Loucy (cell line): Measurements from ENCODE around the gene EAF2.

Experiments used
- H2AFZ ChIP-seq: fragments of 200-600 bp; sonication (generic); 2 replicates; pipeline ENCODE4 v1.6.0; 2016; ENCODE audit warnings: antibody characterized with exemption, mild to moderate bottlenecking, low read length, moderate library complexity
- H3F3A ChIP-seq: fragments of 200-600 bp; 2 replicates; pipeline ENCODE4 v1.6.0; 2016; ENCODE audit warnings: antibody characterized with exemption, low read depth, mild to moderate bottlenecking
- H3K27me3 ChIP-seq: fragments of 200-600 bp; sonication (generic); 2 replicates; pipeline ENCODE4 v1.6.1; 2014; ENCODE audit warnings: low read length, mild to moderate bottlenecking; ENCODE audit not compliant: insufficient read depth, poor library complexity, severe bottlenecking
- H3K36me3 ChIP-seq: fragments of 200-600 bp; sonication (generic); 2 replicates; pipeline ENCODE4 v1.6.1; 2016; ENCODE audit warnings: low read length; ENCODE audit not compliant: insufficient read depth
- H3K4me1 ChIP-seq: fragments of 200-600 bp; sonication (generic); 2 replicates; pipeline ENCODE4 v1.5.1; 2014; ENCODE audit warnings: low read length, mild to moderate bottlenecking; ENCODE audit not compliant: insufficient read depth, poor library complexity, severe bottlenecking
- H3K4me2 ChIP-seq: fragments of 200-600 bp; sonication (generic); 2 replicates; pipeline ENCODE4 v1.6.0; 2014; ENCODE audit warnings: antibody characterized with exemption, low read length, low read depth, mild to moderate bottlenecking; ENCODE audit not compliant: poor library complexity, severe bottlenecking
- H3K4me3 ChIP-seq: fragments of 200-600 bp; sonication (generic); 2 replicates; pipeline ENCODE4 v1.5.1; 2014; ENCODE audit warnings: low read length, mild to moderate bottlenecking, mixed read lengths; ENCODE audit not compliant: poor library complexity, severe bottlenecking
- H3K79me2 ChIP-seq: fragments of 200-600 bp; sonication (generic); 2 replicates; pipeline ENCODE4 v1.6.1; 2014; ENCODE audit warnings: low read length; ENCODE audit not compliant: insufficient read depth
- H3K9ac ChIP-seq: fragments of 200-600 bp; sonication (generic); 2 replicates; pipeline ENCODE4 v1.6.0; 2014; ENCODE audit warnings: mild to moderate bottlenecking, low read depth, low read length, moderate library complexity; ENCODE audit not compliant: poor library complexity, severe bottlenecking
- H3K9me2 ChIP-seq: fragments of 200-600 bp; sonication (generic); replicated peaks from 2 replicates; pipeline ENCODE4 v1.6.1; 2016; ENCODE audit warnings: low read depth, low read length, mixed read lengths
- H3K9me3 ChIP-seq: fragments of 200-600 bp; sonication (generic); 2 replicates; pipeline ENCODE4 v1.6.1; 2014; ENCODE audit warnings: mild to moderate bottlenecking, antibody characterized with exemption, low read length, low read depth; ENCODE audit not compliant: insufficient read depth
- H4K20me1 ChIP-seq: fragments of 200-600 bp; sonication (generic); 2 replicates; pipeline ENCODE4 v1.6.0; 2014; ENCODE audit warnings: antibody characterized with exemption, low read length, mild to moderate bottlenecking; ENCODE audit not compliant: insufficient read depth, poor library complexity, severe bottlenecking
- CTCF ChIP-seq: fragments of 200-600 bp; sonication (generic); conservative IDR thresholded peaks from 2 replicates; pipeline ENCODE4 v1.5.1; 2014; ENCODE audit warnings: mild to moderate bottlenecking, antibody characterized with exemption, low read length
- EZH2phosphoT487 ChIP-seq: fragments of 200-600 bp; IDR thresholded peaks from 2 replicates; pipeline ENCODE4 v1.6.1; 2018; ENCODE audit warnings: antibody characterized with exemption, mild to moderate bottlenecking, moderate library complexity, borderline replicate concordance

EAF2 gene

DNA sequence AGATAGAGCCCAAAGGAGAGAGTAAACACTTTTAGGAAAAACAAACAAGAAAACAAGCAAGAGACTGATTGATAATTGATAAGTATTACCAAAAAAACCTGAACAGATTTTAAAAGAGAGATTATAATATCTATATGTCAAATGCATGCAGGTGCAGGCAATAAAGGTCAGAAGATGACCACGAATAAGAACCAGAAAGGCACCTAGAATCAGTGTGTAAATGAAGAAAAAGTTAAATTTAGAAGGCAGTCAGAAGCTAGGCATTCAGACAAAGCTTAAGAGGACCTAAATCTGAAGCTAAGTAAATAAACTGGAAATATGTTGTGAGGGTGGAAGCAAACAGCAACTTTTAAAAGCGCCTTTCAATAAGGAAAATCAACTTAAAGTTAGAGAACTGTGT lies 16.4 kb upstream of the EAF2 start:
- Histone ChIP-seq H4K20me1 (no peaks in the 10 kb centered on the region), H3K4me2 (peak overlapping the region; percentile 59), H3K9me3 (peaks cover 12% of the 10 kb centered on the region), H3K79me2 (peaks cover 36% of the 10 kb centered on the region; the same call in 1 of the 2 replicates), H3K9ac (no peak overlapping the region), H3K9me2 (no peaks in the 10 kb centered on the region), H3F3A (no peaks in the 10 kb centered on the region), H2AFZ (no peak overlapping the region), H3K4me1 (peaks cover 11% of the 10 kb centered on the region), H3K27me3 (no peaks in the 10 kb centered on the region), H3K4me3 (no peak overlapping the region), H3K36me3 (peaks cover 46% of the 10 kb centered on the region; the same call in 1 of the 2 replicates)
- TF ChIP-seq CTCF (no peak), EZH2phosphoT487 (no peak)

DNA sequence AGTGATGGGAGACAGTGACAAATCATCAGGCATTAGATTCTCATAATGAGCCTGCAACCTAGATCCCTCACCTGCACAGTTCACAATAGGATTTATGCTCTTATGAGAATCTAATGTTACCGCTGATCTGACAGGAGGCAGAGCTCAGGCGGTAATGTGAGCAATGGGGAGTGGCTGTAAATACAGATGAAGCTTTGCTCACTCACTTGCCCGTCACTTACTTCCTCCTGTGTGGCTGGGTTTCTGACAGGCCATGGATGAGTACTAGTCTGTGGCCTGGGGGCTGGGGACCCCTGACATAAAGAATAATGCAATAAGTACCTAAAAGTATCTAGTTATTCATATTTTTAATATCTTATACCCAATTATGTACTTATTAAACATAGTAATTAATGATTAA lies 15.8 kb upstream of the EAF2 start:
- Histone ChIP-seq H3K9me3 (peaks cover 13% of the 10 kb centered on the region), H3K27me3 (no peaks in the 10 kb centered on the region), H4K20me1 (no peaks in the 10 kb centered on the region), H3F3A (no peaks in the 10 kb centered on the region), H3K79me2 (peaks cover 37% of the 10 kb centered on the region; the same call in 1 of the 2 replicates), H3K4me3 (no peak overlapping the region), H3K4me2 (no peak overlapping the region), H3K36me3 (peaks cover 51% of the 10 kb centered on the region; the same call in 1 of the 2 replicates), H3K4me1 (peaks cover 11% of the 10 kb centered on the region), H3K9me2 (no peaks in the 10 kb centered on the region), H3K9ac (no peak overlapping the region), H2AFZ (no peak overlapping the region)
- TF ChIP-seq EZH2phosphoT487: no peak
- TF ChIP-seq CTCF: no peak

DNA sequence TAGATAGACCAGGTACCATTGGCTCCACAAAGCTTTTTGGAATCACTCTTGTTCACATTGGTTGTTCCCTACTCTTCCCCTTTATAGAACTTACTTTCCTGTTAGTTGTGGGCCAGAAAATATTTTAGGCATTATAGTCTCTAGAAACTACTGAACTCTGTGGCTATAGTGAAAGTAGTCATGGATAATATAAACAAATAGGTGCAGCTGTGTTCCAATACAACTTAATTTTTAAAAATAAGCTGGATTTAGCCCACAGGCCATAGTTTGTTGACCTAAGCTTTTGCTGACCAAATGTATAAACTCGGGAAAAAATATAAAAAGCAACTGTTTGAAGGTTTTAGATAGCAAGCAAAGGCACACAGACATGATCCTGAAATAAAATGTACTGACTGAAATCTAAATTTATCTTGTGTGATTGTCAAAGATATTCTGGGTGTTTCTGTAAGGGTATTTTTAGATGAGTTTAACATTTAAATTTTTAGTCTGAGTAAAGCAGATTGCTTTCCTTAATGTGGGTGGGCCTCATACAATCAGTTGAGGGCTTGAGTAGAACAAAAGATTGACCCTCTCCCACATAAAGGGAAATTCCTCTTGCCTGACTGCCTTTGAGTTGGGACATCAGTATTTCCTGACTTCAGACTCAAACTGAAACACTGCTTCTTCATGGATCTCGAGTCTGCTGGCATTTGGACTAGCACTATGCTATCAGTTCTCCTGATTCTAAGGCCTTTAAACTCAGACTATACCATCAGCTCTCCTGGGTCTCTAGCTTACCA lies 13.4 kb upstream of the EAF2 start:
- H3K9me2 ChIP-seq: no peaks in the 10 kb centered on the region
- peaks cover 15% of the 10 kb centered on the region for H3K4me1 ChIP-seq
- H2AFZ ChIP-seq: no peak overlapping the region
- no peak overlapping the region for H3K9ac ChIP-seq
- no peaks in the 10 kb centered on the region for H3F3A ChIP-seq
- peaks cover 42% of the 10 kb centered on the region; the same call in 1 of the 2 replicates for H3K79me2 ChIP-seq
- peaks cover 68% of the 10 kb centered on the region for H3K36me3 ChIP-seq
- TF ChIP-seq CTCF: no peak
- TF ChIP-seq EZH2phosphoT487: no peak
- H3K4me3 ChIP-seq: no peak overlapping the region
- H3K4me2 ChIP-seq: no peak overlapping the region
- no peaks in the 10 kb centered on the region for H3K27me3 ChIP-seq
- H3K9me3 ChIP-seq: peaks cover 13% of the 10 kb centered on the region
- no peaks in the 10 kb centered on the region for H4K20me1 ChIP-seq
